Loucy (cell line): Measurements from ENCODE around the gene XDH.

Source experiments
- H2AFZ ChIP-seq: fragments of 200-600 bp; sonication (generic); 2 replicates; pipeline ENCODE4 v1.6.0; 2016; ENCODE audit warnings: antibody characterized with exemption, mild to moderate bottlenecking, low read length, moderate library complexity
- H3F3A ChIP-seq: fragments of 200-600 bp; 2 replicates; pipeline ENCODE4 v1.6.0; 2016; ENCODE audit warnings: antibody characterized with exemption, low read depth, mild to moderate bottlenecking
- H3K27me3 ChIP-seq: fragments of 200-600 bp; sonication (generic); 2 replicates; pipeline ENCODE4 v1.6.1; 2014; ENCODE audit warnings: low read length, mild to moderate bottlenecking; ENCODE audit not compliant: insufficient read depth, poor library complexity, severe bottlenecking
- H3K36me3 ChIP-seq: fragments of 200-600 bp; sonication (generic); 2 replicates; pipeline ENCODE4 v1.6.1; 2016; ENCODE audit warnings: low read length; ENCODE audit not compliant: insufficient read depth
- H3K4me1 ChIP-seq: fragments of 200-600 bp; sonication (generic); 2 replicates; pipeline ENCODE4 v1.5.1; 2014; ENCODE audit warnings: low read length, mild to moderate bottlenecking; ENCODE audit not compliant: insufficient read depth, poor library complexity, severe bottlenecking
- H3K4me2 ChIP-seq: fragments of 200-600 bp; sonication (generic); 2 replicates; pipeline ENCODE4 v1.6.0; 2014; ENCODE audit warnings: antibody characterized with exemption, low read length, low read depth, mild to moderate bottlenecking; ENCODE audit not compliant: poor library complexity, severe bottlenecking
- H3K4me3 ChIP-seq: fragments of 200-600 bp; sonication (generic); 2 replicates; pipeline ENCODE4 v1.5.1; 2014; ENCODE audit warnings: low read length, mild to moderate bottlenecking, mixed read lengths; ENCODE audit not compliant: poor library complexity, severe bottlenecking
- H3K79me2 ChIP-seq: fragments of 200-600 bp; sonication (generic); 2 replicates; pipeline ENCODE4 v1.6.1; 2014; ENCODE audit warnings: low read length; ENCODE audit not compliant: insufficient read depth
- H3K9ac ChIP-seq: fragments of 200-600 bp; sonication (generic); 2 replicates; pipeline ENCODE4 v1.6.0; 2014; ENCODE audit warnings: mild to moderate bottlenecking, low read depth, low read length, moderate library complexity; ENCODE audit not compliant: poor library complexity, severe bottlenecking
- H3K9me2 ChIP-seq: fragments of 200-600 bp; sonication (generic); replicated peaks from 2 replicates; pipeline ENCODE4 v1.6.1; 2016; ENCODE audit warnings: low read depth, low read length, mixed read lengths
- H3K9me3 ChIP-seq: fragments of 200-600 bp; sonication (generic); 2 replicates; pipeline ENCODE4 v1.6.1; 2014; ENCODE audit warnings: mild to moderate bottlenecking, antibody characterized with exemption, low read length, low read depth; ENCODE audit not compliant: insufficient read depth
- H4K20me1 ChIP-seq: fragments of 200-600 bp; sonication (generic); 2 replicates; pipeline ENCODE4 v1.6.0; 2014; ENCODE audit warnings: antibody characterized with exemption, low read length, mild to moderate bottlenecking; ENCODE audit not compliant: insufficient read depth, poor library complexity, severe bottlenecking
- EZH2phosphoT487 ChIP-seq: fragments of 200-600 bp; IDR thresholded peaks from 2 replicates; pipeline ENCODE4 v1.6.1; 2018; ENCODE audit warnings: antibody characterized with exemption, mild to moderate bottlenecking, moderate library complexity, borderline replicate concordance
- TF ChIP-seq, protein P1 (sequence below): fragments of 200-600 bp; sonication (generic); conservative IDR thresholded peaks from 2 replicates; pipeline ENCODE4 v1.5.1; 2014; ENCODE audit warnings: mild to moderate bottlenecking, antibody characterized with exemption, low read length

XDH gene

DNA sequence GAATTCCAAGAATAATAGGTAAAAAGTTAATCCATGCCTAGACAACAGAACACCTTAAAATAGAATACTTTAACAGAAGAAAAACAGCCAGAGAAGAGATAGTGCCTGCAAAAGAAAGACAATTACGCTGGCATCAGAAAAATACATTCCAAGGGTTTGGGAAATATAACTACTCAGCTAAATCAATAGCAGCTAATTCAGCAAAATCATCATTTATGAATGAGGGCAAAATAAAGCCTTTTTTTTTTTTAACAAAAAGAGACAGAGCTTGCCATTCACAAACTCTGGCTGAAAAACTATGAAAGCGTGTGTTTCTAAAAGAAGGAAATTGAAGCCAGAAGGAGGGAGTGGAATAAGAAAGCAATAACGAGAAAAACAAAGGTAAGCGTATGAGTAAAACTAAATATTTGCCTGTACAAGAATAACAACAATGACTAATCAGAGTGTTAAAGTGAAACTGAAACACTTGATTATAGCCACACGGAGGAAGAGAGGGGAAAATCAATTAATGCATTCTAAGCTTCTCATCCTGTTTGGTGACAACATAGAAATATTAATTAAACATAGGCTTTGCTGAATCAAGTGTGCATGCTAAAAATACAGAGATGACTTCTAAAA is 90.4 kb downstream of the XDH start:
- H3K4me1 ChIP-seq, result peaks cover 51% of the 10 kb centered on the region
- H3K36me3 ChIP-seq, result no peaks in the 10 kb centered on the region
- H3F3A ChIP-seq, result 0 out of 2 replicates have a peak, but pooled peaks cover 6% of the 10 kb centered on the region
- H3K79me2 ChIP-seq, result no peaks in the 10 kb centered on the region
- no peaks in the 10 kb centered on the region for H4K20me1 ChIP-seq
- H3K27me3 ChIP-seq, result no peaks in the 10 kb centered on the region
- peak overlapping the region; percentile 58 for H3K4me2 ChIP-seq
- H3K4me3 ChIP-seq, result peak overlapping the region; percentile 34
- no peak for TF ChIP-seq EZH2phosphoT487
- TF ChIP-seq, protein P1, sequence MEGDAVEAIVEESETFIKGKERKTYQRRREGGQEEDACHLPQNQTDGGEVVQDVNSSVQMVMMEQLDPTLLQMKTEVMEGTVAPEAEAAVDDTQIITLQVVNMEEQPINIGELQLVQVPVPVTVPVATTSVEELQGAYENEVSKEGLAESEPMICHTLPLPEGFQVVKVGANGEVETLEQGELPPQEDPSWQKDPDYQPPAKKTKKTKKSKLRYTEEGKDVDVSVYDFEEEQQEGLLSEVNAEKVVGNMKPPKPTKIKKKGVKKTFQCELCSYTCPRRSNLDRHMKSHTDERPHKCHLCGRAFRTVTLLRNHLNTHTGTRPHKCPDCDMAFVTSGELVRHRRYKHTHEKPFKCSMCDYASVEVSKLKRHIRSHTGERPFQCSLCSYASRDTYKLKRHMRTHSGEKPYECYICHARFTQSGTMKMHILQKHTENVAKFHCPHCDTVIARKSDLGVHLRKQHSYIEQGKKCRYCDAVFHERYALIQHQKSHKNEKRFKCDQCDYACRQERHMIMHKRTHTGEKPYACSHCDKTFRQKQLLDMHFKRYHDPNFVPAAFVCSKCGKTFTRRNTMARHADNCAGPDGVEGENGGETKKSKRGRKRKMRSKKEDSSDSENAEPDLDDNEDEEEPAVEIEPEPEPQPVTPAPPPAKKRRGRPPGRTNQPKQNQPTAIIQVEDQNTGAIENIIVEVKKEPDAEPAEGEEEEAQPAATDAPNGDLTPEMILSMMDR, result no peak
- peak overlapping the region; percentile 56 for H2AFZ ChIP-seq
- H3K9me3 ChIP-seq, result no peaks in the 10 kb centered on the region
- H3K9ac ChIP-seq, result peak overlapping the region; percentile 35
- no peaks in the 10 kb centered on the region for H3K9me2 ChIP-seq

DNA sequence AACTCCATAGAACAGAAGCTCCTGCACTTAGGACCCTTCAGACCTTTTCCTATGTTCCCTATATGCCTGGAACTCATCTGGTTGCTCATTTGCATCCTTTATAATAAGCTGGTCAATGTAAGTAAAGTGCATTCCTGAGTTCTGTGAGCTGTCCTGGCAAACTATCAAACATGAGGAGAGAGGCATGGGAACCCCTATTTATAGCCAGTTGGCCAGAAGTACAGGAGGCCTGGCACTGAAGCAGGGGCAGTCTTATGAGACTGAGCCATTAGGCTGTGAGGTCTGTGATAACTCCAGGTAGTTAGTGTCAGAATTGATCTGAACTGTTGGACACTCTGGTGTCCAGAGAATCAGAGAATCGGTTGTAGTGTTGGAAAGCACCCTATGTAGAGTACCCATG is 92.2 kb downstream of the XDH start:
- Histone ChIP-seq H3K4me1 (peaks cover 66% of the 10 kb centered on the region), H3F3A (0 out of 2 replicates have a peak, but pooled peaks cover 9% of the 10 kb centered on the region), H3K9me2 (no peaks in the 10 kb centered on the region), H3K4me2 (peak overlapping the region; percentile 45), H3K9me3 (no peaks in the 10 kb centered on the region), H3K4me3 (no peak overlapping the region), H4K20me1 (no peaks in the 10 kb centered on the region), H3K36me3 (no peaks in the 10 kb centered on the region), H3K79me2 (no peaks in the 10 kb centered on the region), H2AFZ (no peak overlapping the region), H3K27me3 (no peaks in the 10 kb centered on the region), H3K9ac (no peak overlapping the region)
- TF ChIP-seq, protein P1, result no peak
- no peak for TF ChIP-seq EZH2phosphoT487

DNA sequence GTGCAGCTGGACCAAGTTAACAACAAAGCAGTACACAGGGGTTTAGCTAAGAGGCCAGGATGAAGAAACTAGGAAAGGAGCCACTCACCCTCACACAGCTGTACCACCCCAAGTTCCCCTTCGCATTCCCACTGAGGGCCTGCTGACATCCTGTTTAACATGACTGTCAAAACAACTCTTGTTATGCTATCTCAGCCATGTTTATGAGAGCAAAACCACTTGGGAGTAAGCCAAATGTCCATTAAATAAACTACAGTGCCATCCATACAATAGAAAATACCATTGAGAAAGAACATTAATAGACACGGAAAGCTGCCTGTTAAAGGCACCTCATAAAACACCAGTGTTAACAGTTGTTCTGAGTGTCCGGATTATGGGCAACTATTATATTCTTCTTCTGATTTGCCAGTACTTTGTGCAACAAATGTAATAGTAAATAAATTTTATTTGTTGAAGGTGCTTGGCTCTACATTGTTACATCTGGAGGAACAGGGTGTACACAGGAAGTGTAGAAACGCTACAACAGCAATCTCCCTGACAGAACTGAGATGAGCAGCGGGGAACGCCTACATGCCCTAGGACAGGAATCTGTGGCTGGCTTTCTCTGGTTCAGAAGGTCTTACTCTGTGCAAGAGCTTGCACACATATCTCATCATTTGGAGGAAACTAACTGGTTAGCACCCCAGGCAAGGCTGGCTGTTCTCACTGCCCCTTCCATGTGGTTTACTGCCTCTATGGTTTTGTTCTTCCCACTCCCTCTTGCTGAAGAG is 95.0 kb downstream of the XDH start:
- Histone ChIP-seq H2AFZ (0 out of 2 replicates have a peak overlapping the region, but pooled peaks have one; percentile 1), H3K4me3 (peak overlapping the region; percentile 57), H3K9me3 (no peaks in the 10 kb centered on the region), H3K4me2 (peak overlapping the region; percentile 73), H3K4me1 (peaks cover 73% of the 10 kb centered on the region), H3K9ac (peak overlapping the region; percentile 17), H3K27me3 (no peaks in the 10 kb centered on the region), H3K36me3 (no peaks in the 10 kb centered on the region), H4K20me1 (no peaks in the 10 kb centered on the region), H3K9me2 (no peaks in the 10 kb centered on the region), H3F3A (0 out of 2 replicates have a peak, but pooled peaks cover 9% of the 10 kb centered on the region), H3K79me2 (no peaks in the 10 kb centered on the region)
- no peak for TF ChIP-seq EZH2phosphoT487
- TF ChIP-seq, protein P1, result no peak
